ENCODE results near the gene PRUNE1.

Gene PRUNE1

DNA sequence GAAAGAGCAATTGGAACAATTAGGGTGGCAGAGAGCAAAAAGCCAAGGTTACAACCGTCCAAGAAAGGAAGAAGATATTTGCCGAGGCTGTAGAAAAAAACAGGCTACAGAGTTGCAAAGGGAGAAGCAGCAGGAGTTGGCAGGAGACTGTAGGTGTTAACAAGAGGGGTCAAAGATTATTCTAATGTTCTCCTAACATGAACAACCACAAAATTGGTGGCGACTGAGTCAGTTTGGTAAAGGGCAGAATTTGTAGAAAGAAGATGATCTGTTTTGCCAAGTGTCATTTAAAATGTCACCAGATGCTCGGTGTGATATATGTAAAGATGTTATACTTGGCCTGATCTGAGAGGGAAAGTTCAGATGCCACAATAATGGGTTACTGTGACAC, 401 bp upstream of the PRUNE1 start:
- DNase-seq = peak; percentile 69

DNA sequence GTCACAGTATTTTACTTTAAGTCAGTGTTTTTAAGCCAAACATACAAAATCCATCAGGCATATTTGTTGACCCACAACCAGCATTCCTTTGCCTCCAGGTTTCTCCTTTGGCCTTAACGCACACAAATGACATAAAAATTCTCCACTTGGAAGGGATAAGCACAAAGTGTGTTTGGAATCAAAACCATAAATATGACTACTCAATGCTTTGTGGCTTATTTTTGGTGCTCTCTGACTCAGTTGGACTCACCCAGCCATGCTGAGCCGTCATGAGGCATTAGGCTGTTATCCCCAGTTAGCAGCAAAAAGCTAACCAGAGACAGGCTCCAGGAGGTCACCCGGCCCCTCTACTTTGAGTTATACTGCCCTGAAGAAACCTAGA, 948 bp downstream of the PRUNE1 start:
- DNase-seq = no peak

DNA sequence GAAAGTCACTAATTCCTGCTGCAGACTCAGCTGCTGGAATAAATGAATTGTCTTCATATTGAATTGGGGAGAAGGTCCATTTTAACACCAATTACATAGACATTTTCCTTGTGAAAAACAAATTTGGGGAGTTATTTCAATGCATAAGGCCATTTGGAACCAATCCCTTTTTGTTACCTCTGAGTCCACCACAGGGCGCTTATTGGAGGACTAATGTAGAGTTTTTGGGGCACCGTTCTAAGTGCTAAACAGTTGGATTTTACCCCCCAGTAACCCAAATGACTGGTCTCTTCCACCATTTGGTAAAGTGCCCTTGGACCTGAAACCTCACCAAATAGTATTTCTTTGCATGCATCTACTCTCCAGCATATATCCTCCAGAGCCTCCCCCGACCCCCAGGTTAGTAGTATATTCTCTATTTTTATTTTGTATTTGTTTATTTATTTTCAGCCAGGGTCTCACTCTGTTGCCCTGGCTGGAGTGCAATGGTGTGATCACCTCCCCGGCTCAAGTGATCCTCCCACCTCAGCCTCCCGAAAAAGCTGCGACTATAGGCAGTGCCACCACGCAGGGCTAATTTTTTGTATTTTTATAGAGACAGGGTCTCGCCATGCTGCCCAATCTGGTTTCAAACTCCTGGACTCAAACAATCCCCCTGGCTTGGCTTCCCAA, 1.6 kb downstream of the PRUNE1 start:
- no peak for DNase-seq

DNA sequence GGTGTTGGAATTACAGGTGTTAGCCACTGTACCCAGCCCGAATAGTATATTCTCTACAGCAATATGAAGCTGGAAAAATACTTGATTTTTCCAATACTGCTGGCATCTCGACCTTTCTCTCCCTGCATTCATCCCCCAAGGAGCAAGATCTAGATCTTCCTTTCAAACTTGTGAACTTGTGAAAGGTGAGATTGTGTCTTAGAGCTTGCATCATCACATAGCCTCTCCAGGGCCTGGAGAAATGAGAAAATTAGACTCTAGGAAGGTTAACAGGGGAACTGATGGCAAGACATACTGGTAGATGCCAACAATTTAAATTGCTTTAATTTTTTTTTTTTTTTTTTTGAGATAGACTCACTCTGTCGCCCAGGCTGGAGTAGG, 2.1 kb downstream of the PRUNE1 start:
- no peak for DNase-seq

DNA sequence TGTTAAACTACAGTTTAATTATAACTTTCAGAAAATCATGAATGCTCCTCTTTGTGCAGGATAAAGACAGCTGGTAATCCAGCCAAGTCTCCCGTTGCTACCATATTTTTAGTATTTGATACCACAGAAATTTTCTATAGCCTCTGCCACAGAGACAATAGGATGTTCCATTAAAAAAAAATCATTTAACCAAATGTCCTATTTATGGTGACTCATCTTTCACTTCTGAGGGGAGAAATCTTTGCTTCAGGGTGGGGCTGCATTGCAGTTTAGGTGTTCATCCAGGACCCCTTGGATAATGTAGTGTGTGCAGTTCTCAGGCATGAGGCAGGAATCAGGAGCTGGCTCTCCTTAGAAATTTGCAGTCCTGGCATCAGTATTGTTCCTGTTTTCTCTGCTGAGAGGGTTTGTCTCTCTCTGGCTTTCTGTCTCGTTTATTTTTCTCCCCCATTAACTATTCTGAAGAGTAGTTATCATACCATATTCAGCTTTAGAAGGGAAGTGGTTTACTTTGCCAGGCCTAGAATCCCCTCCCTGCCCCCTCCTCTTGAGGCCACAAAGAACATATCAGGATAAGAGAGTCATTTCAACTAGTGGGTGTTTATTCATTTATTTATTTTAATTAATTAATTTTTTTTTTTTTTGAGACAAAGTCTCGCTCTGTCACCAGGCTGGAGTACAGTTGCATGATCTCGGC, 3.1 kb downstream of the PRUNE1 start:
- DNase-seq = no peak

DNA sequence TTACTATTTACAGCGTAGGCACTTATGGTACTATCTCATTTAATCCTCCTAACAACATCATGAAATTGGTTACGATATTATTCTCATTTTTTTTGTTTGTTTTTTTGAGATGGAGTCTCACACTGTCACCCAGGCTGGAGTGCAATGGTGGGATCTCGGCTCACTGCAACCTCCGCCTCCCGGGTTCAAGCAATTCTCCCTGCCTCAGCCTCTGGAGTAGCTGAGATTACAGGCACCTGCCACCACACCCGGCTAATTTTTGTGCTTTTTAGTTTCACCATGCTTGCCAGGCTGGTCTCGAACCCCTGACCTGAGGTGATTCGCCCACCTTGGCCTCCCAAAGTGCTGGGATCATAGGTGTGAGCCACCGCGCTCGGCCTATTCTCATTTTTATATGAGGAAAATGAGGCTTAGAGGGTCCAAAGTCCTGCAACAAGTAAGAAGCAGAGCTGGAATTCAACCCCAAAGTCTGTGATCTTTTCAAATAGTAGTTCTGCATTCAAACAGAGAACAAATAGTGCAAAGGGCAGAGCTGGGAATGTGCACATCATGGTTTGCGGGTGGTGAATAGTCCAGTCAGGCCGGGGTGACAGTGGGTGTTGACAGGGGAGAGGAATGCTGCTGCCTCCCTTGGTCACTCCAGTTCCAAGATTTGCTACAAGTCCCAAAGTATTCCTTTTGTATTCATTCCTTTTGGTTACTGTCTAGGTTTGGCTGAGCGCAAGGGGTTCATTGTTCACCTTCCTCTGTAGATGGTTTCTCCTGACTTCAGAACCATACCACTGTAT, 4.6 kb downstream of the PRUNE1 start:
- DNase-seq = no peak

DNA sequence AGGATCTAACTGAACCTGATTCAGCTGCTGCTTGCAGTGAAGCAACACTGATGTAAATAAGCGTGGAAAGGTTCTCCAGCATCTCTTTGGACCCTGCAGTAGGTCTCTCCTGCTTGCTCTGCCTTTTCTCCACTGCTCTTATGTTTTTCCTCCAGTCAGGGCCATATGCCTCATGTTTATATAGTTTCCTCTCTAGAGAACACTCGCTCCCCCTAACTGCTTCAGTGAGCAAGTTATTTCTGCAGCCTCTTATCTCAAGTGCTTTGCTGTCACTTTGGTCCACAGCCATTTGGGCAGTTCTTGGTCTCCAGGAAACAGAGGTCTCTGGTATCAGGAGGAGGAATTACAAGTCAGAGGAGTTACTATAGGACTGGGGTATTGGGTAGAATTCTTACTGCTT, 5.3 kb downstream of the PRUNE1 start:
- no peak for DNase-seq

DNA sequence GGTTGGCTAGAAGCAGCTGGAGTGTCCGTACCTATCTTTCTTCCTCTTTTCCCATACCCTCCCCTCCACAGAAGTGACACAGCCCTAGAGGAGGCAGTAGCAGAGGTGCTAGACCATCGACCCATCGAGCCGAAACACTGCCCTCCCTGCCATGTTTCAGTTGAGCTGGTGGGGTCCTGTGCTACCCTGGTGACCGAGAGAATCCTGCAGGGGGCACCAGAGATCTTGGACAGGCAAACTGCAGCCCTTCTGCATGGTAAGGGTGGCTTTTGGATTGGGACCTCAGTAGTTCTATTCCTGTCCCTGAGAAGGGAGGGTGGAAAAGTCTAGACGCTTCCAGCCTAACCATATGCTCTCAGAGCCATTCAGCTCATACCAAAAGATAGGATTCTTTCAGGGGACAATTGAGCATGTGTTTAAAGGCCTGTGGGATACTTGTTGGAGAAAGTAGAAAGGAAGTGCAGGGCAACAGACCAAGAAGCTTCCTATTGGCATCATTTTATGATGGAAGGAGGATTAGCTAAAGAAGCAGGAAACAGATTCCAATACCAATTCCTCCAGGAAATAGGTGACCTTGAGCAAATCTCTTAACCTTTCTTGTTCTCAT, 16.4 kb downstream of the PRUNE1 start:
- DNase-seq = peak; percentile 85

DNA sequence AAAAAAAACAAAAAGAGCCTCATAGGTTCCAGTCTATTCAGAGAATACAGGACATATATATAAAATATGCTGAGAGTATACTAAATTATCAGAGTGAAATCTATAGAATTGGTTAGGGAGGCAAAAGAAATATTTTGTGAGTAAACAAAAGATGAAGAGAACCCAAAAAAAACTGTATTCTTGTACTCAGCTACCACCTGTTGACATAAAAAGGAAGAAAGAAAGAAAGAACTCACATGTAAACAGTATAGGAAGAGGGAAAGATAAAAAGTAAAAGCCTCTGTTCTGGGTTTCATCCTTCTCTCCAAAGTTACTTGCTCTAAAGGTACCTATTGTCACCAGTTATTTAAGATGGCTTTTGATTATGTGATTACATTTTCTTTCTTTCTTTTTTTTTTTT, 18.2 kb downstream of the PRUNE1 start:
- DNase-seq = no peak

DNA sequence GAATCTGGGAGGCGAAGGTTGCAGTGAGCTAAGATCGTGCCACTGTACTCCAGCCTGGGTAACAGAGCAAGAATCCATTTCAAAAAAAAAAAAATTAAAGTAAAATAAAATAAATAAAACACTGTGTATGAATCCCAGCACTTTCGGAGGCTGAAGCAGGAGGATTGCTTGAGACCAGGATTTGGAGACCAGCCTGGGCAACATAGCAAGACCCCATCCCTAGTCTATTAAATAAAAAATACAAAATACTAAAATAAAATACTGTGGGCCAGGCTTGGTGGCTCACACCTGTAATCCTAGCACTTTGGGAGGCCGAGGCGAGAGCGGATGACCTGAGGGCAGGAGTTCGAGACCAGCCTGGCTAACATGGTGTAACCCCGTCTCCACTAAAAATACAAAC, 23.9 kb downstream of the PRUNE1 start:
- no peak for DNase-seq

DNA sequence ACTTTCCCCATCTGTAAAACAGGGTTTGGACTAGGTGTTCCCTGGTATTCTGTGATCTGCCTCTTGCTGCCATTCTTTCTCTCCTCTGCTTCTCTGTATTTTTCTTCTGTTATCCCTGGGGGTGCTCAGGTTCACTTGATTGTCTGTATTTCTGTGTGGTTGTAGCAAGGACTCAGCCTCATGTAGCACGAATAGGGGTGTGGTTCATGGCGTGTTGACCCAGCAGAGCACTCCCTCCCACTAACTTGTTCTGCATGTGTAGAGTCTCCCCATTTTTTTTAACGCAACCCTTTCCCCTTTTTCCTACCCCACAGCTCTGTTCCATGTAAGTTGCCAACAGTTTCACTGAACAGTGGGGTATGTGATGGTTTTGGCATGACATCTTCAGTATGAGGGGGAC, 26.9 kb downstream of the PRUNE1 start:
- no peak for DNase-seq

DNA sequence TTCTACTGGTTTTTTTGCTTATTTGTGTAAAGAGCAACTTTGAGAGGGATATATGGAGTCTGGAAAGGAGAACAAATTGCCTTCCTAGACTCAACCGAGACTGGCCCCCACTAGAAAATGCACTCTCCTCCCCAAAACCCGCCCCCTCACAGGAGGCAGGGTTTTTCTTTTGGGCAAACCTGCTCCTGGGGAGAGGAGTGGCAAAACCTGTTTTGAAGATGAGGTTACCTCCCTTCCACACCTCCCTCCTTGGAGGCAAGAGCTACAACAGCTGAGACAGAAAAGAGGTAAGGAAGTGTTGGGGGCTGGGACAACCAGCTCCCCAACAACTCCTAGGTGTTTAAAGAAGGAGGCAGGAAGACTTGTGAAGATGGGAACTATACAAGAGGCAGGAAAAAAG, 28.1 kb downstream of the PRUNE1 start, which contains the start of gene BNIPL:
Gene BNIPL (plus strand): TSS at position 231 of the 400 bp plus-strand sequence. CDS start 140 bp downstream, at position 371.
- DNase-seq = no peak

DNA sequence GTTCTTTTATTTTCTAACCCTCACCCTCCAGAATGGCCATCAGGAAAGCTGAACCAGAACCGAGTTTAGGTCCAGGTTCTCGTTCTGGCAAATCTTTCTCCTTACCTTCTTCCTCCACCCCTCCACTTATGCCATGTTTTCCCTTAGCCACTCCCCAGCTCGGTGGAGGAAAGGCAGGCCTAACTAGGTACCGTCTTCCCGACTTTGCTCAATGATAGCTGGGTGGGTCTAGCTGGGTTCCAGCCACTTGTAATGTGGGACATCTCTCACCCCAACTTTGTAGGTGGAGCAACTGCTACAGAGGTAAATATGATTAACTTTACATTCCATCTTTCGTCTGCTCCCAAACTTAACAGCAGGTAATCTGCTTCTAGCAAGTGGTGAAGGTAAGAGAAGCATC, 28.8 kb downstream of the PRUNE1 start:
- DNase-seq = no peak

DNA sequence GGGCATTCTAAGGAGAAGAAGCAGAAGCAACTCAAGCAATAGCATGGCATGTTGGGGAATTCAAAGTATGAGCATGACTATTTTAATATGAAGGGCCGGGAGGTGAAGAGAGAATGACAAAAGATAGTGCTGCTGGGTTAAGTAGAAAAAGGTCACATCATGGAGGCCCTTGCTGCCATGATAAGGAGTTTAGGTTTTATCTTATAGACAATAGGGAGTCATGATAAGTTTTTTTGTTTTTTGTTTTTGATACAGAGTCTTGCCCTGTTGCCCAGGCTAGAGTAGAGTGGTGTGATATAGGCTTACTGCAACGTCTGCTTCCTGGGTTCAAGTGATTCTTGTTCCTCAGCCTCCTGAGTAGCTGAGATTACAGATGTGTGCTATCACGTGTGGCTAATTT, 31.3 kb downstream of the PRUNE1 start:
- DNase-seq = no peak

DNA sequence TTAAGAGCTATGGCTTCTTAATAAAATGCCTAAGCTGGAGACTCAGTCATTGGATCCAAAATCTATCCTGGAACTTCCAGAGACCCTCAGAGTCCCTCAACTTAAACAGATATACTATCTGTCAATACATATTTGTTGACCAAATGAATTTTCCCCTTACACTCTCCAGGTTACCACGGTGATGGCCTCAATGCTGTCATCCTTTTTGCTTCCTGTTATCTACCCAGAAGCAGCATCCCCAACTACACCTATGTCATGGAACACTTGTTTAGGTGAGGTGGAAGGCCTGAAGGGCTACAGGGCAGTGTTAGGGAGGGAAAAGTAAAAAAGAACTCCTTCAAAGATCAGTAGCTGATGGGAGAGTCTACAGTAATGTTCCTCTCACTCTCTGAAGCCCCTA, 34.9 kb downstream of the PRUNE1 start:
- DNase-seq = no peak

DNA sequence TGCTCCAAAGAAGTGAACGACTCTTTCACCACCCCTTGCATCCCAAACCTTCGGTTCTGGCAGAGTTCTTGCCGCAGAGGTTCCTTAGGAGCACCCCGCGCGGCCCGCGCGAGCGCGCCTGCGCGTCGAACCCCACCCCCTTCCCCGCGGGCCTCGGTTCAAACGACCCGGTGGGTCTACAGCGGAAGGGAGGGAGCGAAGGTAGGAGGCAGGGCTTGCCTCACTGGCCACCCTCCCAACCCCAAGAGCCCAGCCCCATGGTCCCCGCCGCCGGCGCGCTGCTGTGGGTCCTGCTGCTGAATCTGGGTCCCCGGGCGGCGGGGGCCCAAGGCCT, 39.3 kb downstream of the PRUNE1 start, which contains the start of gene C1orf56:
Gene C1orf56 (plus strand): TSS at position 161 of the 334 bp plus-strand sequence. CDS start 97 bp downstream, at position 258.
- peak; percentile 86 for DNase-seq

DNA sequence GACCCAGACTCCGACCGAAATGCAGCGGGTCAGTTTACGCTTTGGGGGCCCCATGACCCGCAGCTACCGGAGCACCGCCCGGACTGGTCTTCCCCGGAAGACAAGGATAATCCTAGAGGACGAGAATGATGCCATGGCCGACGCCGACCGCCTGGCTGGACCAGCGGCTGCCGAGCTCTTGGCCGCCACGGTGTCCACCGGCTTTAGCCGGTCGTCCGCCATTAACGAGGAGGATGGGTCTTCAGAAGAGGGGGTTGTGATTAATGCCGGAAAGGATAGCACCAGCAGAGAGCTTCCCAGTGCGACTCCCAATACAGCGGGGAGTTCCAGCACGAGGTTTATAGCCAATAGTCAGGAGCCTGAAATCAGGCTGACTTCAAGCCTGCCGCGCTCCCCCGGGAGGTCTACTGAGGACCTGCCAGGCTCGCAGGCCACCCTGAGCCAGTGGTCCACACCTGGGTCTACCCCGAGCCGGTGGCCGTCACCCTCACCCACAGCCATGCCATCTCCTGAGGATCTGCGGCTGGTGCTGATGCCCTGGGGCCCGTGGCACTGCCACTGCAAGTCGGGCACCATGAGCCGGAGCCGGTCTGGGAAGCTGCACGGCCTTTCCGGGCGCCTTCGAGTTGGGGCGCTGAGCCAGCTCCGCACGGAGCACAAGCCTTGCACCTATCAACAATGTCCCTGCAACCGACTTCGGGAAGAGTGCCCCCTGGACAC, 39.8 kb downstream of the PRUNE1 start:
- peak; percentile 55 for DNase-seq

DNA sequence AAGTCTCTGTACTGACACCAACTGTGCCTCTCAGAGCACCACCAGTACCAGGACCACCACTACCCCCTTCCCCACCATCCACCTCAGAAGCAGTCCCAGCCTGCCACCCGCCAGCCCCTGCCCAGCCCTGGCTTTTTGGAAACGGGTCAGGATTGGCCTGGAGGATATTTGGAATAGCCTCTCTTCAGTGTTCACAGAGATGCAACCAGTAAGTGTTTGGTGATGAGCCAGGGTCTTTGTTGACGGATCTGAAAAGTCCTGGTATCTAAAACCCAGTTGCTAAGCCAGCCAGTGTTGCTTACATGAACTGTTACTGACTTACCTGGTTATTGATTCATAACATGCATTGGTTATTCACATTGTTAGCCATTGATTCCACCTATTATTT, 40.4 kb downstream of the PRUNE1 start:
- DNase-seq = no peak

DNA sequence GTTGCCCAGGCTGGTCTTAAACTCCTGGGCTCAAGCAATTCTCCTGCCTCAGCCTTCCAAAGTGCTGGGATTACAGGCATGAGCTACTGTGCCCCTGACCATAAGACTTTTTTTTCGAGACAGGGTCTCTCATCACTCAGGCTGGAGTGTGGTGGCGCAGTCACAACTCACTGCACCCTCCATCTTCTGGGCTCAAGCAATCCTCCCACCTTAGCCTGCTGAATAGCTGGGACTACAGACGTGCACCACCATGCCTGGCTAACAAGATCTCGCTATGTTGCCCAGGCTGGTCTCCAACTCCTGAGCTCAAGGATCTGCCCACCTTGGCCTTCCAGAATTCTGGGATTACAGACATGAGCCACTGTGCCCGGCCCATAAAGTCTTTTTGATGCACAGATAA, 41.2 kb downstream of the PRUNE1 start:
- DNase-seq = no peak

DNA sequence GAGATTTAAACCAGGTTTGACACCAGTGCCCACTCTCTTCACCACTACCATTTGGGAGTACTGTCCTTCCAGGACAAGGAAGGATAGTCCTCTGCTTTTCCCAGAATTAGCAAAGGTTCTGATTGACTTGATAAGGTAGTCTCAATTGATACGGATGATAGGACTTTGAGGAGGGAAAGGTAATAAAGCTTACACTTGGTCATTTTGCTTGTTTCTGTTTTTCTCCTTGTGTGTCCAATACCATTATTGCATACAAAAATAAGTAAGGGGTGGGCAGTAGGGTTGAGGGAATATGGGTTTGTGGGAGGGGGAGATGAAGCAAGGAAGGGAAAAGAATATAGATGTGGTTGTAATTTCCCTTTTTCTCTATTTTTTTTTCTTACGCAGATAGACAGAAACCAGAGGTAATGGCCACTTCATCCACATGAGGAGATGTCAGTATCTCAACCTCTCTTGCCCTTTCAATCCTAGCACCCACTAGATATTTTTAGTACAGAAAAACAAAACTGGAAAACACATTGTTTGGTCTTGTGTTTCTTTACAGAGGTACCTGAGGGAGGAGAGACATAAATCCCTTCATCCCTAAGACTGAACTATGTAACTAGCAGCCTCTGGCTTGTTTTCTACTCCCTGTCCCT, 41.9 kb downstream of the PRUNE1 start:
- no peak for DNase-seq

DNA sequence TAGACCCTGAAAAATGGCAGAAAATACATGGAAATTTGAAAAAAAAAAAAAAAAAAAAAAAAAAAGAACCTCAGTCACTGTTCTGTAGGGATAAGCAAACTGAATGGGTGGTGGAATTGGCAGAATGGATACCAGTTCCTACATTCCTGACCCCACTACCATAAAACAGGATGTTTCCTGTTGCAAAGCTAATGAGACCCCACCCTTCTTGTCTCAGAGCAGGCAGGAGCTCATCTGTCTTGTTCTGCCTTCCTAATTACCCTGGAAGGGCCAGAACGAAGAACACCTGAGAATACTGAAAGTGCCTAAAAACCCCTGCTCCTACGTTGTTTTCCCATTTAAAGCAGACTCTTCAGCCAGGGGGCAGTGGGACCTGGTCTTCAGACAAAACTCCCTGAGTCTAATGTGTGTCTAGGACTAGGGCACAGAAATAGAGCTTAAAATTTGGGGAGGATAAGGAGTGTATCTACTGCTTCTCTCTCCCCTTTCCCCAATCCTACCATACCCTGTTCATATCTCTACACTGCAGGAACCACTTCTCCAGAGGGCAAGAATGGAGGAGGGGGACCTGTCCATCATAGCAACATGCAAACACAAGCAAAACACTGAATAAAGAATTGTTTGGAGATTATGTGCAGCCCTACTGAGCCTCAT, 43.2 kb downstream of the PRUNE1 start:
- no peak for DNase-seq
